ENCODE results near the gene SH2D4B.

Gene SH2D4B

DNA sequence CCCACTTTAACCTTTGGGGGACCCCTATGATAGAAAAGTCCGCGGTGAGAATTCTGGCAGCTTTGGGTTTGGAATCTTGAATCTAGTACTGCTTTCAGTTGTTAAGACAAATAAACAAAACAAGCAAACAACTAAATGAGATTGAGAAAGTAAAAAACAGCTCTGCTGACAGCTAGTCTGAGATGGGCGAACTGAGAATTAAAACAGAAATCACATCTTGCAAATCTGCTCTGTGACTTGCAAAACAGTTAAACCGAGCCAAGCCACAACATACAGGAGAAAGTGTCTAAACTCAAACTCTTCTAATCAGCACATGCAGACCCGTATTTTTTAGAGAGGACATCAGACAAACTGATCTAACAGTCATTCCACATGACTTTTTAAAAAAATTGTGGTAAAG lies 110.4 kb downstream of the SH2D4B start:
- DNase-seq: no peak

DNA sequence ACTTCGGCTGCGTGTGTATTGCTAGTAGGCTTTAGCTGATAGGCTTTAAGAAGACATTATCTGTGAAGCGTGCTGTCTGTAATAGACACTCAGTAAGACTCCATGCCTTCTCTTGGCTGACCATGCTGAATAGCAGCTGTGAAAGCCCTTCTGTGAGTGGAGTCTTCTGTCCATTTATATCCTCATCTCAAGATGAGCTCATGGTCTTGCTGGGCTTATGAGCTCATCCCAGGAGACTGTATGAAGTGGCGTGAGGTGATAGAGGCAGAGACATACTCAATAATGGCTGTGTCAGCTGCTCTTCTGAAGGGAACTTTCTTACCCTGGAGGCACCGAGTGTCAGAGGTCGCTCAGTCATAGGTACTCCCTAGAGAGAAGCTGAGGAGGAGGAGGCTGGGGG lies 111.5 kb downstream of the SH2D4B start:
- DNase-seq: no peak

DNA sequence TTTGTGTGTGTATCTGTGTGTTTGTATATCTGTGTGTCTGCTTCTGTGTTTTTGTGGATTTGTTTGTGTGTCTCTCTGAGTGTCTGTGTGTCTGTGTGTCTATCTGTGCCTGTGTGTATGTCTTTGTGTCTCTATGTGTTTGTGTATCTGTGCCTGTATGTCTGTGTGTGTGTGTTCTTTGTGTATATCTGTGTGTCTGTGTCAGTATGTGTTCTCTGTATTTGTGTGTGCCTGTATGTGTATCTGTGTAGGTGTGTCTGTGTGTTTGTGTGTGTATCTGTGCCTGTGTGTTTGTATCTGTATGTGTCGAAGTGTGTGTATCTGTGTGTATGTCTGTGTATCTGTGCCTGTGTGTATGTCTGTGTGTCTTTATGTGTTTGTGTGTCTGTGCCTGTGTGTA lies 118.2 kb downstream of the SH2D4B start:
- no peak for DNase-seq

DNA sequence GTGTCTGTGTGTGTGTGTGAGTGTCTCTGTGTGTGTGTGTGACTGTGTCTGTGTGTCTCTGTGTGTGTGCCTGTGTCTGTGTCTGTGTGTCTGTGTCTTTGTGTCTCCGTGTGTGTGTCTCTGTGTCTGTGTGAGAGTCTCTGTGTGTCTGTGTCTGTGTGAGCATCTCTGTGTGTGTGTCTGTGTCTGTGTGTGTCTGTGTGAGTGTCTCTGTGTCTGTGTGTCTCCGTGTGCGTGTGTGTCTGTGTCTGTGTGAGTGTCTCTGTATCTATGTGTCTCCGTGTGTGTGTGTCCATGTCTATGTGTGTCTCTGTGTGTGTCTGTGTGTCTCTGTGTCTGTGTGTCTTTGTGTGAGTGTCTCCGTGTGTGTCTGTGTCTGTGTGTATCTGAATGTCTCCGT lies 120.4 kb downstream of the SH2D4B start:
- DNase-seq: no peak

DNA sequence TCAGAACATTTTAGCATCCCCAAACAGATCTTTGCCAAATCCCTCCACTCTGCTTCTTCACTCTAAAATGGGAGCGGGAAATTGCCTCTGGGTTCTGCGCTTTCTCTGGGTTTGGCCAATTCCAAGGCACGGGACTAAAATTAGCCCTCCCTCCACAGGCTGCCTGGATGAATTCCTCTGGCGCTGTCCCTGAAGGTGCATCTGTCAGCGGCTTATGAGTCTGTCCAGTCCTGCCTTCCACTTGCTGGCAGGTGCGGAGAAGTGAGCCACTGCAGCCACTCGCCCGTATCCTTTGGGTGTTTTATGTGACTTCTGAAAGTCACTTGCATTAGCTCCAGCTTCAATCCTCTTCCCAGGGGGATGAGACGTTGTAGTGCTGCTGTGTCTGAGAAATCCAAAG lies 121.6 kb downstream of the SH2D4B start:
- no peak for DNase-seq

DNA sequence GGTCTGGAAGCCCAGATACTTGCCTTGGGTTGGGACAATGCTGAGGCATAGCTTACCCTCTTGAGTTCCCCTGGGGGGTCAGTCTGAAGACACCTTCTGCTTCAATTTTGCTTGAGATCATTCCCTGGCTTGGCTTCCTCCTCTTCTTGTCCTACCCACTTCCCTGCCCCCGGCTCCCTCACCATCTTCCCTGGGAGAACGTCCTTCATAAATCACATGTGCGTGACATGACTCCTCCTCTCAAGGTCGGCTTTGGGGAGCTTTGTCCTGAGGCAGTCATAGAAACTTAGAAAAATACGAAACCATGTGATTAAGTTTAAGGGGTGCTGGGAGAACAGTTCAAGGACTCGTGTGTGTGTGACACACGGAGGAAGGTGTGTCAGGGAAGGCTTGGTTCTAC lies 122.6 kb downstream of the SH2D4B start:
- DNase-seq: no peak

DNA sequence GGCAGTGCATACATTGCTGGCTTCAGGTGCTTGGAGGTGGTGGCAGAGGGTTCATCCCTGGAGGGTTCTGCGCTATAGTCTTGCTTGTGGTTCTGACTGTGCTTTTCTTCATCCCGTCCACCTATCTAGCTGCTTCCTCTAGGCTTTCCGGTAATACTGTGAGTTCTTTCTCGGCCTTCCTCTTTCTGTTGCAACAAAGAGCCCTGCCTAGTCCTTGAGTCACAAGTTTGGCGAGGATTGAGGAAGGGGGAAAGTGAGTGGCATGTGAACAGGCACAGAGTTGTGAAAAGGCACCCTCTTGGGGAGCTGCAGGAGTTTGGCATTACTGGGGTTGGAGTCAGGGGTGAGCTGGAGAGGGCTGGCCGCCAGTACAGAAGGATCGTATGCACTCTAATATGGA lies 123.0 kb downstream of the SH2D4B start:
- DNase-seq: peak; percentile 91 to 94

DNA sequence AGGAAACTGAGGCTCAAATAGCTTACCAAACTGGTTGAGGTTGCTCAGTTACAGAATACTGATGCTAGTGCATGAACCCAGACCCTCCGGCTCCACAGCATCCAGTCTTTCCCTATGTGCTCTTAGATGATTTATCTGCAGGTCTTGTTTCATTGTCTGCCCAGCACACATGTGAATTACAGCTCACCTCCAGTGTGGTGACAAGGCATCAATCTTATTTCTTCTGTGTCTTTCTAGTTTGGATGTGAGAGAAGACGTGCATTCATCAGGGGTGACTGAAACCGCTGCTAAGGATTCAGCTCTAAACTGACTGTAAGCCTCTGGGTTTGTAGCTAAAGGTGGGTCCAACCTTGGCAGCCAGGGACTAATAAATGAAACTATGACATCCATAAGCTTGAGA lies 123.8 kb downstream of the SH2D4B start:
- DNase-seq: no peak

DNA sequence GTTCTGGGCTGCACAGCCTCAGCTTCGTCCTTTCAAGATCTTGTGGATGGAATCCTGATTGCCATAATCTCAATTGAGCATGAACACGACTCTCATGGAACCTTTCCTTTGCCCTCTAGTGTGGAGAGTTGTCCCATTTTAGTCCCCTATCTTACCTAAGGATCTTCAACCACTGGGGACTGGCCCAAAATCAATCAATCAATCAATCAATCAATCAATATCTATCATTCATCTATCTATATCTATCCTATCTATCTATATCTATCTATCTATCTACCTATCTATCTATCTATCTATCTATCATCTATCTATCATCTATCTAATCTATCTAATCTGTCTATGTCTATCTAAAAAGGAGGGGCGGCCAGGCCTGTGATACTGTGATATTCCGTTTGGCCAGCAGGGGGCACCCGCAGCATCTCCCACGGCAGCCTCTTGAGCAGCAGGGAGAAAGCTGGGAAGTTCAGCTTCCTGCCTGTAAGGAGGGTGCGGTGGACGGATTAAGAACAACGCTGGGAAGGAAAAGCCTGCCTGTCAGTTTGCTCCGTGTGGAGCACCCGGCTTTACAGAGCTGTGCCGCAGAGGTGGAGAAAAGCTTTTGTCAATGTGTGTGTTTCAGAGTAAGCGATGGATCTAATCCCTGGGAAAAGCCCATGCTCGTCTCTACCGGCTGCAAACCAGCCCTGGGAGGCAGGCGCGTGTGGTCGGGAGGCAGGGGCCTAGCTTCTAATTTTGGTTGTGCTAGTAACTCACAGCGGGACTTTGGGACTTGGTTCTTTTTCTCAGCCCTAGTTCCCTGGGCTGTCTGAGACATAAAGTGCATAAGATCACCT lies 124.9 kb downstream of the SH2D4B start:
- DNase-seq: peak; percentile 73 to 84

DNA sequence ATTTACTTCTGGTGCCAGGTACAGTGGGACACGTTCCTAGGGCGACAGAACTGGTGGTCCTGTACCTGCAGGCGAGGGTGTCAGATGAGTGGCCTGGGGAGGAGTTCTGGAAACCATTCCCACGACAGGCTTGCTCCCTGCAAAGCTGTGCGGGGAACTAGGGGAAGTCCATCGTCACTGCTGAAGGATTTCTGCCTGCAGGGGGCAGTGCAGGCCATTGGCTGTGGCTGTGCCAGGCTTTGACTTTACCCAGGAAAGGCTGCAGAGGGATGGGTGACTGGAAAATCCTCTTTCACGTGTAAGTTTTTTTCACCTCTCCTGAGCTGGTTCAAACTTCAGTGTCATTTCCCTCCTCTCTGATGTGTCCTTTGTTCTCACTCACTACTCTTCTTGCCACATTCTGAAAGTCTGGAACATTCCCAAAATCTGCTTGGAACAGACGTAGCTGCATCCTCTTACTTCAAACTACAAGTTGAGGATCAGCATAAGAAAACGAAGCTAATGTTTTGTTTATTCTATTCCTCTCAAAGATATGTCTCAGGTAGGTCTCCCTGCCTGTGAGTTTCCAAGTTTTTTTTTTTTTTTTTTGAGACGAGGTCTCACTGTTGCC lies 126.5 kb downstream of the SH2D4B start:
- peak; percentile 67 to 78 for DNase-seq

DNA sequence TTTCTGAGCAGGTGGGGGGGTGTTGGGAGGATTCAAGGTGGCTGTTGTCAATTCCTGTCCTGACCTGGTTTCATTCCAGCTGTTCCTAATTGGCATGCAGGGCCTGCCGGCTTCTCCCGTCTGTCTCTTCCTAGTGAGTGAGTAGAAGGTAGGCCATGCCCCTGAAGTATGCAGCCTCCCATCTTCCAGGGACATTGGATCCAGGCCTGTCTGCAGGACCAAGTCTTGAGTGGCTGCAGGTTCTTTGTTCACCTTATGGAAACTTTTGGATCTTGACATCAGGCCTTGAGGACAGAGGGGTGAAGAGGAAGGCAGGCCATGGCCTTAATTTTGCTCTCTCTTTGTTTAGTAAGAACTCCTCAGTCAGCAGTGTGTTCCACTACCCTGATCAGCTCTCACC lies 131.8 kb downstream of the SH2D4B start:
- DNase-seq: no peak

DNA sequence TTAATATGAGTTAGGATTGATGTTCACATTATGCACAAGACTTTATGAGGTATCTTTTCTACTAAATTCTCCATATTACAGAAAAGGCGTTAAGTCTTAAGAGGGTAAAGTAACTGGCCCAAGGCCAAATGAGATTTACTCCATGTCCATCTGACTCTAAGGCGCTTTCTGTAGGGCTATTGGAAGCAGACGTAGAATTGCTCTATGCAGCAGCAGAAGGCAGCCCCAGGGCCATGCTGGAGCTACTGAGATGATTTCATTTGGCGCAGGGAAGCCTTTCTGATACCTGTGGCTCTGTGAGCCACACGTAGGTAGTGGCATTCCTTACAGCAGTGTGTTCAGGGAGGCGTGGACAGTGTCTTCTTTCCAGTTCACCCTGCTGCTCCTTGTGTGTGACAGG lies 133.1 kb downstream of the SH2D4B start:
- DNase-seq: no peak

DNA sequence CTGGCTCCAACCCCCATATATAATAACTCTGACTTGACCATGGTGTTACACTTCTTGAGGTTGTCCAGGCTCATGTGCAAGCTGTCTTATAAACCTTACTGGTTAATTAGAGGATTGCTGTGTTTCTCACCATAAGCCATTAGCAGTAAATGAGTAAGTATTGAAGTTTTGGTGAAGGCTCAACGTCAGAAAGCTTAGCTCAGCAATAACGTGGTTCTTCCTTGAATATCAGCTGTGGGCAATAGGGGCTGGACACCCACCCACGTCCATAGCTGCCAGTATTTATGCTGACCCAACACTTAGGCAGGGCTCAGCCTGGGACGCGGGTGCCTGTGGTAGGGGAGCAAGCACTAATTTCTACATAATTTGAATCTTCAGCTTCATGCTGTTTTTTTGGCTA lies 134.1 kb downstream of the SH2D4B start:
- no peak for DNase-seq

DNA sequence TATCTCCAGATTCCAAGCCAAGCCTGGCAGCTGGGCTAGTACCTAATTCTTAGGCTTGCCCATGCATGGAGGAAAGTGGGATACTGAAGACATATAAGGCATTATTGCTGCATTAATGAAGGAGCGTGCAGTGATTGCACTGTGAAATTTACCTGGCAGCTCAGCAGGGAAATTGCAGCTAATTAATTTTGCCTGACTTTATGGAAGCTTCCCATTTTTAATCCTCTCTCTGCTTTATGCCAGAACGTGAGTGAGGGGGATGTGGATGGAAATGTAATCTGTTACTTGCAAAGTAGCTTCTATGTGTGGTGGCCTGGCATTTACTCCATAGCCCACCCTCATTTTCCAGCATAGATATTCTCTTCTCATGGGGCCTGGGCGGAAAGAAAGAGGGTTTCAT lies 134.9 kb downstream of the SH2D4B start:
- no peak for DNase-seq

DNA sequence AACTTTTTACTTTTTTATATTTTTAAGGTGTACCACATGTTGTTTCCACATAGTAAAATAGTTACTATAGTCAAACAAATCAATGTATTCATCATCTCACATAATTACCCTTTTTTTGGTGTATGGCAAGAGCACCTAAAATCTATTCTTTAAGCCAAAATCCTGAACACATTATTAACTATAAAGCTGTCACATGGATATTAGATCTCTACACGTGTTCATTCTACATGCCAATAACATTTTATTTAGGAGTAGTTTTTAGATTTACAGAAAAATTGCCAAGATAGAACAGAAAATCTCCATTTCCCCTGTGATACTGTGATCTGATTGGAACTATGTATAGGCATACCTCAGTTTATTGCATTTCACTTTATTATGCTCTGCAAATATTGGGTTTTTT lies 137.1 kb downstream of the SH2D4B start:
- no peak for DNase-seq

DNA sequence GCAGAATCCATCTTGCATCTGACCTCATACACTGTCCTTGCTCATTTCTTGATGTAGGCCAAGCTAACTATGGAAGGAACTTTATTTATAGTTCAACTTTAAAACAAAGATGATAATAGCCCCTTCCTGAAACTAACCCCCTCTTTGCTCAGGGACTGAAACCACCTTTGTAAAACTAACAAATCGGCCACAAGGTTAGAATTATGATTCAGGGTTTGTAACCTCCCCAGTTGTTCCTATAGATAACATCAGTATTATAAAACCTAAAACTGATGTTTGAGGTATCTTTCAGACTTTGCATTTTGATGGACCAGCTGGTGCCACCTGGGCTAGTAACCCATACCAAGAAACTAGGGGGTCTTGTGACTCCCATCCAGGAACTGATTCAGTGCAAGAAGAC lies 143.4 kb downstream of the SH2D4B start:
- DNase-seq: no peak

DNA sequence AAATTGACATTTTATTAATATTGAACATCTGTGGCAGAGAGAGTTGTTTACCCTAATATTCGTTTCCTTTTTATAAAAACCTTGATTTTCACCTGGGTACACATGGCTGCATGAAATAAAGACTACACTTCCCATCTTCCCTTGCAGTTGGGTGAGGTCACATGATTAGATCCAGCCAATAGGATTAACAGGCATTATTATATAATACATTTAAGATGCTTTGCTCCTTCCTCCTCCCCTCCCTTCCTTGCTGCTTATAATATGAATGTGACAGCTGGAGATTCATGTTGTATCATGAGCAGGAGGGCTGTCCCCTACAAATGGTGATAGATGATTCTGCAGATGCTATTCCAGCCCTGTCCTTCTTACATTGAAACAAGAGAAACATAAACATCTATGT lies 146.6 kb downstream of the SH2D4B start:
- peak in 1 of 2 experiments; percentile 16 for DNase-seq

DNA sequence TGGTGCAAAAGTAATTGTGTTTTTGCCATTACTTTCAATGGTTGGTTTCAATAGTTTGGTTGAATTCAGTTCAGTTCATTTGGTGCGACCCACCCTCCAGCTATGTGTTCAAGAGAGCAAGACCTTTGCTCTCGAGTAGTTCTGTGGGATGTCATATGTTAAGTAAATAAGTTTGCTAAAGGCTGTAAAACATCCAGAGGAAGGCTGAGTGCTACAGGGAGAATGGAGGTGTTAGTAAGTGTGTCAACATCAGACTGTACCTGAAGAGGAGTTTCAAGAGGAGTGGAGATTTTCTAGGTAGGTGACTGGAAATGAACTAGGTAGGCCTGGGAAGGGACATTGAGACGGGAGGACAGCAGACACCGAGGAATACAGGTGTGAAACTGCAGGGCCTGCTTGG lies 147.7 kb downstream of the SH2D4B start:
- DNase-seq: no peak

DNA sequence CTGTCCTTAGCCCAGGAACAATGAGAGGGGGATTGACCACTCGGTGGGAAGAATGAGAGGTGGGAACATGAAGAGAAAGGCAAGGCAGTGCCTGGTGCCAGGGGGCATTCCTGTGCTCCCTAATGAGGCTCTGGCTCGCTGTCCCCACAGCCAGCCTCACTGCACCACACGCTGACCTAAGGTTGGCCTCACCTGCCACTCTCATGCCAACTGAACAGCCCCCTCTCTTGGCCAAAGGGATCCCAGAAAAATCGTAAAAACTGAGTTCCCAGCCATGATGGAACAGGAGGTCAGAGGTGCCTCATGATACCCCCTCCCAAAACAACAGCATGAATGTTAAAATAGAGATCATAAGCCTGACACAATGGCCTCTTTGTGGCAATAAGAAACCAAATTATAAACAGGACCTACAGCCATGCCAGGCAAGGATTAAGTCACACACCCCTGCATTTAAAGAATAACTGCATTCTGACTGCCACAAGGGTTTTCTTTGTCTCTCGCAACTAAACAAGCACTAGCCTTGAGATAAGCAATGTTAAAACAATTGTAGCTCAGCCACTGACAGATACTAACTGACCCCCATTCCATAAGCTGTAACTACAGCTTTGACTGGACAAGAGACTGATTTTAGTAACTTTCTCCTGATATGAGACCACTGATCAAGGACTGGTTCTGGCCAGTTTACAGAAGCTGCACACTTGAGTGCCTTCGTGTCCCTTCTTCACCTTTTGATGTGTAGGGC lies 149.2 kb downstream of the SH2D4B start:
- DNase-seq: no peak

DNA sequence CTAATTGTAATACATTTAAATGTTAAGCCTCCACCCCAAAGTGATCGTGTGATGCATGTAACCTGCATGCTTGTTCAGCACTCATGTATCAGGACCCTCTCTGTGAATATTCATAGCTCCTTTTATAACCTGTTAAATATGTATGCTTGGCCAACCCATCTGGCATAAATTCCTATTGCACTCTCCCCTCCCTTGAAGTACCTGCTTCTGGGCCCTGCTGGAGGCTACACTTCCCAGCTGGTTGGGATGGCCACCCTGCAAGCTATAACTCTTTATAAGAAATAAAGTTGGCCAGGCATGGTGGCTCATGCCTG lies 149.7 kb downstream of the SH2D4B start:
- DNase-seq: no peak

DNA sequence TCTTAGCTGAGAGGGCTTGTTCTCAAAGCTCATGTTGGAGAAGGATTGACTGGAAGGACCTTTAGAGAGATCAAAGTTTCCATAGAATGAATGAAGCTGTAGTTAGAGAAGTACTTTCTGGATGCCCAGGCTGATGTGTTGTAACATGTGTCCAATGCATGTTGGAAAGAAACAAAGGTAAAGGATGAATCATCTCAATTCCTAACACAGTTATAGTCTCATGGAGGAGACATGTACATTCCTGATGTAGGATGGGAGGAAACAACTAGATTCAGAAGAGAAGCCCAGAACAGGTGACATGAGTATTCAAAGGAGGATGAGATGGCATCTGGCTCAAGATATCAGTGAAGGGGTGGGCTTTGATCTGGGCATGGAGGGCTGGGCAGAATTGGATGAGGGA lies 152.7 kb downstream of the SH2D4B start:
- no peak for DNase-seq

DNA sequence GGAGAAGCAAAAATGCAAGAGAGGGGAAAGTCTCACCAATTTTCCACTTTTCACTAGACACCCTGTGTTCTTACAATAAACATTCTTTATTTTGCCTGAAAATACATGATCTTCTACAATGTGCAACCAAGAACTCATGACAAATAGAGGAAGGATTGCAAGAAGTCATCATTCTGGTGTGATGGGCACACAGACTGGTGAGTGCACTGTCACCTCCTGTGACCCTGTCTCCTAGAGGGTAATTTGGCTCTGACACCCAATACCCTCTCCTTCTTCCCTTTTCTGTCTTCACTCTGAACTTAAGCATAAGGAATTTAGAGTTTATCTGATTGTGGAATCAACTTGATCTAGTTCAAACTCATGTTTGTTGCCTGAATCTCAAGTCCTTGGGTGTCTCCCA lies 153.7 kb downstream of the SH2D4B start:
- no peak for DNase-seq

DNA sequence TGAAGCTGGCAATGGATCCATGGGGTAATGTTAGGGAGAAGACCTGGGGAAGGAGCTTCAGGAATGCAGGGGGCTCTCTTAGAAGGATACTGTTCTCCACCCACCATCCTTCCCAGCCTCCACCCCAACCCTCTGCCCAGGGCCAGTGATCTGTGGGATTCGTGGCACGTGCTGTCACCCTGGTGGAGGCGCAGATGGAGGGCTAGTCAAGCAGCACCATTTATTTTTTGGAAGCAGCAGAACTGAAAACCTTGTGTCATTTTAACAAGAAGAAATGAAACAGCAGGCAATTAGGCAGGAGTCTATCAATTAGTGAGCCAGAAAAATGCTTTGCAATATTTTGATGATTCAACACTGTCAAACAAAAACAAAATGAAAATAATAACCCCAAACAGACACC lies 155.9 kb downstream of the SH2D4B start:
- no peak for DNase-seq

DNA sequence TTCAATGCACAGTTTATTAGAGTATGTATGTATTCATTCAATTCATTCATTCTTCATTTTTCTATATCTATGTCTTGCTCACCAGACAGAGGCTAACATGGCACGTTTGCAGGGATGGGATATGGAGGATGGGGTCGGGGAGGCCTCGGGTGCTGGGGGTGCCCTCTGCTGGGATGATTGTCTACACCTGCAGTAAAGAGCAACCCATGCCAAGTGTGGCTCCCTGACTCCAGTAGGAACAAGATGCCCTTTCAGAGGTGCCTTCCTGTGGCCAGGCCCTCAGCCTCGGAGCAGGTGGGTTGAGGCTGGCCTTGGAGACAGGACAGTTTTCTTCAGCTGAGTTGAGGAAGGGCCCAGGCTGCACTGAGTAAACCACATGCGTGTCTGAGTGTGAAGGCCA lies 157.2 kb downstream of the SH2D4B start:
- DNase-seq: no peak

Measured in Kasumi-1 (cell line).